Endodermal cell (in vitro differentiated cells): ENCODE measurements around the gene COL4A2. TPM values are rescaled to one million over a fixed set of nuclear protein-coding genes. Genes with fewer than 3 reads are reported as not detected.

ENCODE experiments used
- DNase-seq: peaks from one replicate; pipeline ENCODE4 v3.0.0-alpha.2; 2017
- H3K27ac ChIP-seq: 2 replicates; pipeline ENCODE4 v1.5.1; 2013; ENCODE audit warnings: mild to moderate bottlenecking, low read depth, low read length, moderate library complexity
- H3K27me3 ChIP-seq: 2 replicates; pipeline ENCODE4 v1.6.1; 2013; ENCODE audit warnings: mild to moderate bottlenecking, low read length, moderate library complexity; ENCODE audit not compliant: insufficient read depth, control insufficient read depth, poor library complexity, severe bottlenecking
- H3K36me3 ChIP-seq: 2 replicates; pipeline ENCODE4 v1.7.0; 2013; ENCODE audit warnings: mild to moderate bottlenecking, low read length, moderate library complexity; ENCODE audit not compliant: control insufficient read depth, insufficient read depth
- H3K4me1 ChIP-seq: one replicate; pipeline ENCODE4 v1.7.0; 2013; ENCODE audit warnings: low read length; ENCODE audit not compliant: control insufficient read depth, insufficient read depth
- H3K4me3 ChIP-seq: 2 replicates; pipeline ENCODE4 v1.5.1; 2013; ENCODE audit warnings: mild to moderate bottlenecking, low read length, moderate library complexity
- H3K9ac ChIP-seq: 2 replicates; pipeline ENCODE4 v1.6.1; 2013; ENCODE audit warnings: mild to moderate bottlenecking, low read length, moderate library complexity; ENCODE audit not compliant: poor library complexity, severe bottlenecking; ENCODE audit errors: extremely low read depth
- H3K9me3 ChIP-seq: 2 replicates; pipeline ENCODE4 v1.6.1; 2013; ENCODE audit warnings: mild to moderate bottlenecking, low read length, moderate library complexity; ENCODE audit not compliant: control insufficient read depth
- H3K27ac Mint-ChIP-seq: 2 replicates; pipeline ENCODE4 v1.8.0; 2020; ENCODE audit warnings: mixed read lengths
- H3K27me3 Mint-ChIP-seq: 2 replicates; pipeline ENCODE4 v1.8.0; 2021; ENCODE audit warnings: mild to moderate bottlenecking, mixed read lengths; ENCODE audit not compliant: insufficient read depth
- H3K36me3 Mint-ChIP-seq: 2 replicates; pipeline ENCODE4 v1.8.0; 2020; ENCODE audit warnings: low read depth, mixed read lengths
- H3K4me1 Mint-ChIP-seq: 2 replicates; pipeline ENCODE4 v1.8.0; 2020; ENCODE audit warnings: mixed read lengths
- H3K4me3 Mint-ChIP-seq: 2 replicates; pipeline ENCODE4 v1.8.0; 2020; ENCODE audit warnings: mild to moderate bottlenecking, moderate library complexity, mixed read lengths
- H3K9me3 Mint-ChIP-seq: 2 replicates; pipeline ENCODE4 v1.8.0; 2020; ENCODE audit warnings: mild to moderate bottlenecking, mixed read lengths
- WGBS, 2 experiments: methylation state at CpG; one replicate each; pipeline versions ENCODE4 v1.1.5 to v1.1.7; 2013; ENCODE audit warnings: missing lambda C conversion rate in 2 of 2, mixed read lengths in 1 of 2; ENCODE audit not compliant: insufficient coverage in 1 of 2, insufficient read length in 1 of 2; 5-methylcytosine and 5-hydroxymethylcytosine counted together
- total RNA-seq, 2 donors: library from RNA; stranded (reverse); fragmentation: NEBNext Ultra II Directional in 1 of 2; extraction: Animal tissue kit (Norgen Biotek cat#: 25700) in 1 of 2; gene quantifications; 2 replicates in 1 of 2; 3 replicates in 1 of 2; pipeline ENCODE4 v1.2.1, GENCODE V29; 2021
- TF ChIP-seq, protein P1 (sequence below): fragments of 200-600 bp; sonication (generic); conservative IDR thresholded peaks from 2 replicates; pipeline ENCODE4 v1.5.0; 2021; ENCODE audit warnings: antibody characterized with exemption, mild to moderate bottlenecking

Gene COL4A2
- total RNA-seq, 2 donors from 2014 or later, result 388 to 398 TPM

DNA sequence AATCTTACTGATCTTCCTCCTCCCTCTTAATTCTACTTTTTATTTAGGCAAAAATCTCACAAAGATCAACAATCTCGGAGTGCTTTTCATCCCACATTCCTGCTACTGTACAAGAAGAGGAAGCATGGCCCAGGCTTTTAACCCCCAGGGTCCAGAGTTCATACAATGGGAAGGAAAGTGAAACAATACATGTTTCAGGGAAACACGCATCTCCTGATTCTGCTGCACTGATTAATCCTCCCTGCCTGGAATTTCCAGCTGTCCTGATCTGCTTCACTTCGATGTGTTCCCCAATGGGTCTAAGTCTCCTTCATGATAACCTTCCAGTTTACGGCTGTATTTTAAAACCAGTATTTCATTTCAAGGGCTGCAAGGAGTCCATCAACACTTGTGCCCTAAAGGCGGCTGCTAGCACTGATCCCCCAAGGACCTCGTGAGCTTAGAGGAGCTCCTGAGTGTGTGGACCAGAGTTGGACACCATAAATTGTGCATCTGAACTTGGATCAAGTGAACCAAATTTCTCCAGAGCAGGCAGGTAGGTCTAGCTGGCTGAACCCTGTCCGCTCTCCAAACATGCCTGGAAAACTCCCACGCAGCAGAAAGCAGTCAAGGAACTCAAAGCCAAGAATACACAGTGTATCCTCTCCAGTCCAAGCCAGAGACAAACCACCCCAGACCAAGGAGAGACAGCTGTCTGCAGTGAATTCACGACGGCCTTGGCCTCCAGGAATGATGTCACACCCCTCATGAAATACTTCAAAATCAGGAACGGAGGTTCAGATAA lies 44.4 kb upstream of the COL4A2 start:
- no peaks in the 10 kb centered on the region for H3K27me3 Mint-ChIP-seq
- H3K9me3 ChIP-seq, result no peaks in the 10 kb centered on the region
- DNase-seq, result peak; percentile 25
- H3K36me3 Mint-ChIP-seq, result peaks cover 37% of the 10 kb centered on the region
- peaks cover 68% of the 10 kb centered on the region for H3K36me3 ChIP-seq
- TF ChIP-seq, protein P1, sequence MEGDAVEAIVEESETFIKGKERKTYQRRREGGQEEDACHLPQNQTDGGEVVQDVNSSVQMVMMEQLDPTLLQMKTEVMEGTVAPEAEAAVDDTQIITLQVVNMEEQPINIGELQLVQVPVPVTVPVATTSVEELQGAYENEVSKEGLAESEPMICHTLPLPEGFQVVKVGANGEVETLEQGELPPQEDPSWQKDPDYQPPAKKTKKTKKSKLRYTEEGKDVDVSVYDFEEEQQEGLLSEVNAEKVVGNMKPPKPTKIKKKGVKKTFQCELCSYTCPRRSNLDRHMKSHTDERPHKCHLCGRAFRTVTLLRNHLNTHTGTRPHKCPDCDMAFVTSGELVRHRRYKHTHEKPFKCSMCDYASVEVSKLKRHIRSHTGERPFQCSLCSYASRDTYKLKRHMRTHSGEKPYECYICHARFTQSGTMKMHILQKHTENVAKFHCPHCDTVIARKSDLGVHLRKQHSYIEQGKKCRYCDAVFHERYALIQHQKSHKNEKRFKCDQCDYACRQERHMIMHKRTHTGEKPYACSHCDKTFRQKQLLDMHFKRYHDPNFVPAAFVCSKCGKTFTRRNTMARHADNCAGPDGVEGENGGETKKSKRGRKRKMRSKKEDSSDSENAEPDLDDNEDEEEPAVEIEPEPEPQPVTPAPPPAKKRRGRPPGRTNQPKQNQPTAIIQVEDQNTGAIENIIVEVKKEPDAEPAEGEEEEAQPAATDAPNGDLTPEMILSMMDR, result no peak
- H3K4me1 ChIP-seq, result no peaks in the 10 kb centered on the region
- H3K4me1 Mint-ChIP-seq, result peaks cover 49% of the 10 kb centered on the region
- H3K27ac ChIP-seq, result no peak overlapping the region
- no peaks in the 10 kb centered on the region for H3K9me3 Mint-ChIP-seq
- no peaks in the 10 kb centered on the region for H3K27me3 ChIP-seq
- no peak overlapping the region for H3K9ac ChIP-seq
- H3K4me3 Mint-ChIP-seq, result no peak overlapping the region
- H3K4me3 ChIP-seq, result no peak overlapping the region
- 79 to 85% methylated on average over 9 to 11 of the region's 11 CpGs for WGBS, 2 experiments
- H3K27ac Mint-ChIP-seq, result no peak overlapping the region

DNA sequence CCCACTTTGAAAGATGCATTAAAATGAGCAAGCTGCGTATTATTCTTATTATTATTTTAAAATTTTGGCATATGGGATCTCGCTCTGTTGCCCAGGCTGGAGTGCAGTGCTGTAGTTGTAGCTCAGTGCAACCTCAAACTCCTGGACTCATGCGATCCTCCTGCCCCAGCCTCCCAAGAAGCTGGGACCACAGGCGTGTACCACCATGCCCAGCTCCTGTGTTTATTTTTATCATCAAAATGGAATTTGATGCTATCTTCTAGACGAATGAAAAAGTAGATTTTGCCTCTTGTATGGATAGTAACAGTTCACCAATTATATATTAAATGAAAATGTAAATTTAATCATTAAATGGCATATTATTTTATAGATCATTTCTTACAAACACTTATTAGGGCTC lies 43.7 kb upstream of the COL4A2 start:
- H3K27ac ChIP-seq, result no peak overlapping the region
- no peaks in the 10 kb centered on the region for H3K27me3 ChIP-seq
- no peaks in the 10 kb centered on the region for H3K9me3 Mint-ChIP-seq
- no peak overlapping the region for H3K4me3 Mint-ChIP-seq
- no peaks in the 10 kb centered on the region for H3K27me3 Mint-ChIP-seq
- H3K9me3 ChIP-seq, result no peaks in the 10 kb centered on the region
- 81 to 100% methylated on average over 3 to 5 of the region's 5 CpGs for WGBS, 2 experiments
- TF ChIP-seq, protein P1, result no peak
- H3K4me1 Mint-ChIP-seq, result peaks cover 49% of the 10 kb centered on the region
- peaks cover 35% of the 10 kb centered on the region for H3K36me3 Mint-ChIP-seq
- DNase-seq, result no peak
- no peak overlapping the region for H3K4me3 ChIP-seq
- no peak overlapping the region for H3K27ac Mint-ChIP-seq
- H3K36me3 ChIP-seq, result peaks cover 70% of the 10 kb centered on the region
- H3K9ac ChIP-seq, result no peak overlapping the region
- H3K4me1 ChIP-seq, result no peaks in the 10 kb centered on the region

DNA sequence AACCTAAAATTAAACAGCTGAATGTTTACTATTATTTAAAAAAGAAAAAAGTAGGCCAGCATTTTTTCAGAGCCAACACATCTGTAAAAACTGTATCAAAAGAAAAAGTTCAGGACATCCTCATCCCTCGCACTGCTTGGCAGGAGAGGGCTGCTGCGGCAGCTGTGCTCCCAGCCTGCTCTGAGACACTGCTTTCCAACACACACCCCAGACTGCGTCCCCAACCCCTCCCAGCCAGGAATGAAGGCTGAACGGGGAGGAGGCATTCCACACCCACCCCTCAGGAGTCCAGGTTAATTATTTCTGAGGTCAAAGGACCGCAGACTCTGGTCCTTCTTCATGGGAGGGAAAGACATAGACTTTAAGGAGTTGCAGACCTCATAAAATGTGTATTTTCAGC lies 43.2 kb upstream of the COL4A2 start:
- Histone ChIP-seq H3K27ac (no peak overlapping the region), H3K36me3 (peaks cover 72% of the 10 kb centered on the region), H3K4me1 (no peaks in the 10 kb centered on the region), H3K9me3 (no peaks in the 10 kb centered on the region), H3K4me3 (no peak overlapping the region), H3K27me3 (no peaks in the 10 kb centered on the region), H3K9ac (no peak overlapping the region)
- peak; percentile 41 for DNase-seq
- TF ChIP-seq, protein P1, result no peak
- Mint-ChIP-seq H3K9me3 (no peaks in the 10 kb centered on the region), H3K4me1 (peaks cover 49% of the 10 kb centered on the region), H3K27ac (no peak overlapping the region), H3K4me3 (no peak overlapping the region), H3K27me3 (no peaks in the 10 kb centered on the region), H3K36me3 (peaks cover 35% of the 10 kb centered on the region)
- 63 to 79% methylated on average over 2 to 5 of the region's 5 CpGs for WGBS, 2 experiments
